Right ventricle myocardium inferior (tissue), 1 donor: ENCODE results near the gene AANAT. TPM values are rescaled to one million over a fixed set of nuclear protein-coding genes. Genes with fewer than 3 reads are reported as not detected.

Source experiments
- ATAC-seq: fragments of 200-7000 bp; cut with Tn5 transposase; one replicate; pipeline ENCODE4 v1.9.1; 2020; ENCODE audit warnings: mild to moderate bottlenecking, moderate library complexity
- DNase-seq: peaks from one replicate; pipeline ENCODE4 v3.0.0; 2021; ENCODE audit errors: missing footprints
- intact Hi-C: fragments of 100-400 bp; cut with DNase I; formaldehyde crosslinking; loops from one replicate; pipeline ENCODE4 v1.11.0; 2022
- long read RNA-seq: library from polyadenylated mRNA; unstranded; transcript quantifications from one replicate; pipeline ENCODE4 v2.0.0, GENCODE V29; 2021
- total RNA-seq: library from RNA; stranded (reverse); fragmentation: NEBNext Ultra II Directional; extraction: Animal tissue kit (Norgen Biotek cat#: 25700); gene quantifications from one replicate; pipeline ENCODE4 v1.2.1, GENCODE V29; 2021
- donor health status: DM: no; HTN: yes; CAD: no; lungs with severe emphysema.

The AANAT gene
- total RNA-seq = not detected
- long read RNA-seq = 0 reads

DNA sequence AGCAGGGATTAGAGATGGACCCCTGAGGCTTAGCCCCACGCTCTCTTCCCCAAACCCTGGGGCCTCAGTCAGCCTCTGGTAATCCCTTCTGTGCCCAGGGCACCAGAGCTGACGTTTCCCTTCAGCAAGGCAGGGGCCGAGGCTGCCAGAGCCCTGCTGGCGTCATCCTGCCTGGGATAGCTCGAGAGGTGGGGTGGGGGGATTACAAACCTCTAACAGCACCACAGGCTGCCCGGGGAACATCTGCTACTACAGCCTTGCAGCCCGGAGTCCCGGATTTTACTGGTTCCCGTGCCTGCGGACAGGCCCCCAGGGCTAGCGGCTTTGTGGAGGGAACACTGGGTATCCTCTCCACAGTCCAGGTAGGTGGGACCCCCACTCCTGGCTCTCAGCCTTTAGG is at the start of gene AANAT:
TSS of gene AANAT (plus strand) at position 238 of the 400 bp plus-strand sequence. CDS start 1,144 bp downstream, outside the sequence.
- intact Hi-C loops = no loop called here
- ATAC-seq (no peak), DNase-seq (peak; percentile 51)

DNA sequence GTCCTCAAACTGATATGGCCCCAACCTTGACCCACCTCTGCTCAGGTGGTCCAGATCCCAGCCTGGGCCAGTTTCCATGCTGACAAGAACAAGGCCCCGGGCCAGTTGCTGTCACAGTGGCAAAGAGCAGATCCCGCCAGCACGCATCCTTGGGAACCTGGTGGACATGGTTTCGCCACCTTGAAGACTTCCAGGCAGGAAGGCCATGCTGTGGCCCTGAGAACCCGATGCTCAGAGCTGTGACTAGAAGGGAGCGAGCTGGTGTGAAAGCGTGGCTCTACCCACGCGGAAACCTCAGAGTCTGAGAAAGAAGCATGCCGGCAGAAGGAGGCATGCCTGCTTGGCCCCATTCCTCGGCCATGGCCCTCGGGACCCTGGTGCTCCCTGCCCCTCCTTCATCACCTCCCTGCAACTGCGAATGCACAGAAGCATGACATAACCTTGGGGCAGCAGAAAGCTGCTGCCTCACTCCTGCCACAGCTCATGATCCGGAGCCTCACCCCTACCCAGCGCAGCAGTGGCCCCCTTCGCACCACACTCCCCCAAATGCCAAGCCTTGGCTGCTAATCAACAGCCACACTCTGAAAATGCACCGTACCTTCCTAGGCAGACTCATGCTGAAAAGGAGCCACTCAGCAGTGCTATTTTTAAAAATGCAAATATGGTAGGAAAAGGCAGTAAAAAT is 47.7 kb upstream of the AANAT start:
- peak; percentile 40 for ATAC-seq
- intact Hi-C loops = no loop called here

DNA sequence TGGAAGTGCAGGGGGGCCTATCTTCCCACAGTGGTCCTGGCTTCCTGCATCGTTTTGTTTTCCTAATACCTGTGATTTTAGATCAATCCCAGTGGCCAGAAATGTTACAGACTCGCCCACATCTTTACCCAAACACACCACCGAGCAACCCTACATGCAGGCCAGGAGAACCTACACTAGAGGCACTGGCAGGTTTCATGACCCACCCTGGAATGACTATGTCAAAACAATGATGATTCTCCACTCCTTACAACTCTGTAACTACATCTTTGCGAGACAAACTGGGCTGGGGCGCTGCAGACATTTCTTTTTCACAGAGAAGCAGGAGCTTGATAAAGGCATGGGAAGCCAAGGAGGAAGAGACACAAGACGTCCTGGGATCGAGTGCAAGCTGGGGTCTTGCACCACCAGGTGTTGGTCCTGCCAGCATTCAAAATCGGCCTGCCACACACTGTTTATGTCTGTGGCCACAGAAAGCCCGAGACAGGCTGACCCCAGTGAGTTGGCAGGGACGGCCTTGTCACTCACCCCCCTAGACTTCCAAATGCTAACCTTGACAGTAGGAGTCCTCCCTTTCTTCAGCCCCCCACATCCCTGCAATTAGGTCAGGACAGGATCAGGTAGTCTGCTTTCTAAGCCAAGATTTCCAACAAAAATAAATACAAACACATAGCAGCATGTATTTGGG is 46.9 kb upstream of the AANAT start:
- no peak for DNase-seq
- no peak for ATAC-seq
- intact Hi-C loops = no loop called here

More for the DNA sequence above, 47.7 kb upstream of the AANAT start:
- DNase-seq = no peak

DNA sequence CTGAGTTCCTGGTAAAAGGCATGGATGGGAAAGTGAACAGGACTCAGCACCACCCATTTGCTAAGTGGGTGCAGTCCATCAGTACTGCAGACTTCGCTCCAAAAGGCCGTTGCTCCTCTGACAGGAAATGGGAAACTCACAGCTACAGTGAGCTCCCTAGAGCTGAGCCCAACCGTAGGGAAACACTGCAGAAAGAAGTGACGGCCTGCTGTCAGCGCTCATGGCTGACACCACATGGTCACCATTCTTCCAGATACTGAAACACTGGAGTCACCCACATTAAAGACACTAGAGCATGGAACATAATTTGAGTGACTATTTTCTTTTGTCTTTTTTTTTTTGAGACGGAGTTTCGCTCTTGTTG is 46.4 kb upstream of the AANAT start:
- intact Hi-C loops = no loop called here
- ATAC-seq = peak; percentile 81
- no peak for DNase-seq

DNA sequence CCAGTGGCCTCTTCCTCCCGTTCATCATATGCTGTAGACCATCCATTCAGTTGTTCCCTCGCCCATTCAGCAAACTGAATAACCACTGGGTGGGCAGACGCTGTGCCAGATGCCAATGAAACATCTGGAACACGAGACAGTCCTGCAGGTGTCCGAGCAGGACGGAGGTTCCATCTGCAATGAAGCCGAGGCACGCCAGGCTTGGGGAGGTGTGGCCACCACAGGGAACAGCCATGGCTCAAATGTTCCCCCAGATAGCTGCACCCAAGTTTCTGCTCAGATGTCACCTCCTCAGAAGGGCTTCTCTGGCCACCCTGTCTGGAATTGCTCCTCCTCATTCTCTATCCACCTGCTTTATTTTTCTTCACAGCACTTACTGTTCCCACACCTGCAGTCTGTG is 45.0 kb upstream of the AANAT start:
- DNase-seq = no peak
- intact Hi-C loops = no loop called here
- ATAC-seq = no peak

DNA sequence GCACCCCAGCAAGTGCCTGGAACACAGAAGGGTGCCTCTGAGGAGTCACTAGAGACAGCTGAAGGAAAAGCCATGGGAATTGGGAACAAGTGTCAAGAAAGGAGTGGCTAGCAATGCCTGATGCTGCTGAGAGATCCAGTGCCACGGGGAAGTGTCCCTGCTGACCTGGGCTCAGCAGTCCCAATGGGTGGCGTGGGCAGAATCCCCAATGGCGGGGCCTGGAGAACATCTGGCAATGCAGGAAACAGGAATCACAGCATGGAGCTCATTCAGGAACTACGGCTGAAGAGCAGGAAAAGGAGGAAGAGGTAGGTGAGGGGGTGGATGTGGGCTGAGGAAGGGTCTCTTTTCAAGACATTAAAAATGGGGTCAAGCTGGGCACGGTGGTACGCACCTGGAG is 44.5 kb upstream of the AANAT start:
- no peak for ATAC-seq
- intact Hi-C loops = no loop called here
- DNase-seq = no peak

DNA sequence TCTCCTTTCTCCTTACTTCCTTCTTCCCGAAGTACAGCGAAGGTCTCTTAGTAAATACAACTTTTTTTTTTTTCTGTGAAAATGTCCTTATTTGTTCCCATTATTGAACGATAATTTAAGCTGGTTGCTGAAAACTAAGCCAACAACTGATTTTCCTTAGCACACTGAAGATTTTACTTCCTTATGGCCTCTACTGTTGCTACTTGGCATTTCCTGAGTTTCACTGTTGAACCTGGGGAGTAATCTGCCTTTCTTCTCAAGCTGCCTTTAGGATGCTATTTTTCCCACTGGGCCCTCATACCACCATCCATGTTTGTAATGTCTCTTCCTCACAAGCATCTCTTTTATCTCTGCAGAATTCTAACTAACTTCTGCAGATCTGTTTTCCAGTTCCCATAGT is 40.5 kb upstream of the AANAT start:
- intact Hi-C loops = no loop called here
- DNase-seq (no peak), ATAC-seq (no peak)

DNA sequence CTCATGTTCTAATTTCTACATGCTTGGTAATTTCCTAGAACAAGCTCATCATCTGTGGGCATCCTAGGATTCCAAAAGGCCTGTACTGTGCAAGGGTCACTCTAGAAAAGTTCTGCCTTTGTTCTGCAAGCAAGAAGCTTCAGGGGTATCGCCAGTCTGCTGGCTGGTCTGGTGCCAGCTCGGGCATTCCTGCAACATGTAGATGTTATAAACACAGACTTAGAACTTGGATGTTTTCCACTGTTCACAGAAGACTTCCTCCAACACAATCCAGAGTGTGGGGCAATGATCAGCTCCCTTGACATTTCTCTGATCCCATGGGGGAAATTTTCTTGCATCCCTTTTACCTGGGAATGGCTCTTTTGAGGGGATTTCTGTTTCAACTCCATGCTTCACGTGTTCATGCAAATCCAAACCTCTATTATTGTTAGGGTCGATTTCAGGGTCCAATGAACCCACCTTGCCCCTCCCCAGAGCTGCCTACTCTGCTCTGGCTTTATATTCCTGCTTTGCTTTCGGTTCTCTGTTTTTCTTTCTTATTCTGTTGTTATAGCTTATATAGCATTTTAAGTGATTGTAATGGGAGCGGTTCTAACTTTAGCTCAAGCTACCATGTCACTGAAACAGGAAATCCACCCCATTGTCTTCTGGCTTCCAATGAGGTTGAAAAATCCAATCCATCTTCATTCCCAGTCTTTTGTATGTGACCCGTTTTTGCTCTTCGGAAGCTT is 39.7 kb upstream of the AANAT start:
- no peak for DNase-seq
- intact Hi-C loops = no loop called here

DNA sequence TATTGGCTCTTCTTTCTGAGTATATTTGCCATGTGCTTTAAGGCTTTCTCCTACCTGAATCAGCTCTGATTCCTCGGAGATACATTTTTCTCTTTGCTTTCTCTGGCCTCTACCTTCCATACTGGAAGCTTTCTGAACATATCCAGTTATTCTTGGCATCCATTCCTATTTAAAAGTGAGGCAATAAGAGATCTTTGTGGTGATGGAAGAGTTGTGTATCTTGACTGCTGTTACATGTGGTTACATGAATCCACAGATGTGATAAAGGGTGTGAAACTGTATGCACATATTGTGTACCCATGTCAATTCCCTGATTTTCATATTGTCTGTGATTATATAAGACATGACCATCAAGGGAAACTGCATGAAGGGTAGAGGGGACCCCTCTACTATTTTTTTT is 38.9 kb upstream of the AANAT start:
- no peak for DNase-seq
- ATAC-seq = no peak
- intact Hi-C loops = no loop called here

More for the DNA sequence above, 39.7 kb upstream of the AANAT start:
- no peak for ATAC-seq

DNA sequence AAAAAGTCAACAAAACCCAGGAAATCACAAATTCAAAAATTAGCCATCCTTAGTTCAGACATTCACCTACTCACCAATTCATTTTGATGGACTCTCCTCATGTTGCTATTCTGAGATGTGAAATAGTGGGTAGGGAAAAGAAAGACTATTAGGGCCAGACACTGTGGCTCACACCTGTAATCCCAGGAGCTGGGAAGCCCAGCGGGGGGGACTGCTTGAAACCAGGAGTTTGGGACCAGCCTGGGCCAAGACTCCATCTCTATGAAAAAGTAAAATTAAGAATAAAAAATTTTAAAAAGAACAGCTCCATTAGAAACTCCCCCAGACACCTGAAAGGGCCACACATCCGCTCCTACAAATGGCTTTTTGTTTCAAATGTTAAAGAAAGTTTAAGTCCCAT is 35.9 kb upstream of the AANAT start:
- DNase-seq = no peak
- intact Hi-C loops = no loop called here
- no peak for ATAC-seq

DNA sequence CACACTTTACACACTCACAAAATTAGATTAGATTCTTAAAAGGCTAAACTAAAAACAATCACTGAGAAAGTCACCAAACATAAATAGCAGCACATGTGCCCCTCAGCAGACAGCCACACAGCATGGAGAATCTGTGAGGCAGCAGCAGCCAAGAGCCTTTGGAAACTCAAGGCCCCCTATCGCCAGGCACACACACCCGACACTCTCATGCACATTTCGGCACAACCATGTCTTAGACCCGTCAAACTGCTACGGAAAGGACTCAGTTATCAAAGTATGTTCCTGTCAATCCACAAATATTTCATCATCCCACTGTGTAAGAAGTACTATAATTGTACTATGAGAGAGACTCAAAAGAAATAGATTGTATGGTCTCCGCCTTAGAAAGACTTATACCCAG is 35.4 kb upstream of the AANAT start:
- DNase-seq = no peak
- intact Hi-C loops = no loop called here
- peak; percentile 56 for ATAC-seq

DNA sequence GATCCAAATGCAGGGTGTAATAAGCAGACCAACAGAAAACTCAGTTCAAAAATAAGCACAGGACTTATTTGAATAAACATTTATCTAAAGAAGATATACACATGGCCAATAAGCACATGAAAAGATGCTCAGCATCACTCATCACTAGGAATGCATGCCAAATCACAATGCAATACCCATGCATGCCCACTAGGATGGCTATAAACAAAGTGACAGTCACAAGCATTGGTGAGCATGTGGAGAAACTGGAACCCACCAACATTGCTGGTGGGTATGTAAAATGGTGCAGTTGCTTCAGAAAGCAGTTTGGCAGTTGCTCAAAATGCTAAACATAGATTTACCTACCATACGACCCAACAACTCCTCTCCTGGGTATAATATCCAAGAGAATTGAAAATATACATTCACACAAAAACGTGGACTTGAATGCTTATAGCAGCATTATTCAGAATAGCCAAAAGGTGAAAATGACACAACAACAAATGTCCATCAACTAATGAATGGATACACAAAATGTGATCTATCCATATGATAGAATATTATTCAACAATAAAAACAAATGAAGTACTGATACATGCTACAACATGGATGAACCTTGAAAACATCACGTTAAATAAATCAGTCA is 34.6 kb upstream of the AANAT start:
- intact Hi-C loops = no loop called here
- DNase-seq (no peak), ATAC-seq (no peak)

DNA sequence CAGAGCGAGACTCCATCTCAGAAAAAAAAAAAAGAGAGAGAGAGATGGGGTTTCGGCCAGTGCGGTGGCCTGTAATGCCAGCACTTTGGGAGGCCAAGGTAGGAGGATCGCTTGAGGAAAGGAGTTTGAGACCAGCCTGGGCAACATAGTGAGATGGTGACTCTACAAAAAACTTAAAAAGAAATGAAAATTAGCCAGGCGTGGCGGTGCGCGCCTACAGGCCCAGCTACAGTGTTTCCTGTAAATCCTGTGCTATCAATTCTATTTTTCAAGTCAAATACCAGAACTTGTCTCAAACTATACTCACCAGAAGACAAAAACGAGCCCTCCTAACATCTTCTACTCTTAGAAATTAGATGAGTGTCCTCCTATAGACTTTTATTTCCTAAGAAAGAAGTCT is 33.7 kb upstream of the AANAT start:
- DNase-seq (no peak), ATAC-seq (no peak)
- intact Hi-C loops = no loop called here

DNA sequence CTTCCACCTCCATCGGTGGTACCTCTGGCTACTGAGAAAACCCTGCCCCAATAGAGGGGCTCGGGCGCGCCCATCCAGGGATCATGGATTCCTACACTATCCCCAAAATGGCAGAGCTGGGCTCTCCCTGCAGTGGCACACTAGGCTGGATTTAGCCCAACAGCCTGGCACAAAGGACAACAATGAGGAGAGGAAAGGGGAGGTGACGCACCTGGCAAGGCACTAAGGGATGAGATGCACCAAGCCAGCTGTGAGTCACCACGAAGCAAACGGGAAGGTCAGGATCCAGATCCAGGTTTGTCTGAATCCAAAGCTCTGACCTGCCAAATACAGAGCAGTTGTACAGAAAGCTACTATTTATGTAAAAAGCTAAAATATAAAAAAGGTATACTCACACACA is 32.5 kb upstream of the AANAT start:
- ATAC-seq = no peak
- intact Hi-C loops = no loop called here
- no peak for DNase-seq

DNA sequence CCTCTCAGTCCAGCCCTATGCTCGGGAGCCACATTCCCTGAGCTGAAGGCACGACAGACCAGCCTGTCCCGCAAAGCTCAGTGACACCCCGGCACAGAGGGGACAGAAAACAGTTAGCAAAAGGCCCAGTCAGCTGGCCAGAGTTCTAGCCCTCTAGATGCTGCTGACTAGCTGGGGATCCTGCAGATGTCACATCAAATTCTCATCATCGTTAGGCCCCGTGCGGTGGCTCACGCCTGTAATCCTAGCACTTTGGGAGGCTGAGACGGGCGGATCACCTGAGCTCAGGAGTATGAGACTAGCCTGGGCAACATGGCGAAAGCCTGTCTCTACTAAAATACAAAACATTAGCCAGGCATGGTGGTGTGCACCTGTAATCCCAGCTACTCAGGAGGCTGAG is 31.7 kb upstream of the AANAT start:
- no peak for ATAC-seq
- no peak for DNase-seq
- intact Hi-C loops = no loop called here

DNA sequence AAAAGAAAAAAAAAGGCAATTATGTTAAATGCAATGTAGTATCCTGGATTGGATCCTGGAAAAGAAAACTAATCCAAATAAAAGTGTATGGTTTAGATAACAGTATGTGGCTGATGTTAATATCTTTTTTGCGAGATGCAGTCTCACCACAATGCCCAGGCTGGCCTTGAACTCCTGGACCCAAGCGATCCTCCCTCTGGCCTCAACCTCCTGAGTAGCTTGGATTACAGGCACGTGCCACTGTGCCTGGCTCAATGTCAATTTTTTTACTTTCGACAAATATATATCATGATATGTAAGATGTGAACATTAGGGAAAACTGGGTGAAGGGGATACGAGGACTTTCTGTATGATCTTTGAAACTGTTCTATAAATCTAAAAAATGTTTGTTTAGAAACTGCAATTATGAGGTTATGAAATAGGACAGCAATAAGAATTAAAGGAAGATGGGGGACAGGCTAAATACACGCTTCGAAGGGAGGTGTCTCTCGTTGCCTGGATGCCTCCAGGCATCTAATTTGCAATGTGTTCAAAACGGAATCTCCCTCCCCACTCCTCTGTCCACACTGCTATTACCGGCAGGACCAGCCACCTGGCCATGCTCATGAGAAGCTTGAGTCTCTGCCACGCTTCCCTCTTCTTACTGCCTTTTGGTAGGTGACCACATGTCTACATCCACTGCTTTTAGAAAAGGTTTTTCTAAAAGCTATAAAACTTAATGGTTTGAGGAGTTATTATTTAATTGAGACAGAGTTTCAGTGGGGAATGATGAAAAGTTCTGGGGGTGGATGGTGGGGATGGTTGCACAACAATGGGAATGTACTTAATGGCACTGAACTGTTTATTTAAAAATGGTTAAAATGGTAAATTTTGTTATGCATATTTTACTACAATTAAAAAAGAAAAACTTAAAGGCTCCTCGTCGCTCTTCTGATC is 29.7 kb upstream of the AANAT start:
- intact Hi-C loops = no loop called here
- ATAC-seq (no peak), DNase-seq (no peak)

DNA sequence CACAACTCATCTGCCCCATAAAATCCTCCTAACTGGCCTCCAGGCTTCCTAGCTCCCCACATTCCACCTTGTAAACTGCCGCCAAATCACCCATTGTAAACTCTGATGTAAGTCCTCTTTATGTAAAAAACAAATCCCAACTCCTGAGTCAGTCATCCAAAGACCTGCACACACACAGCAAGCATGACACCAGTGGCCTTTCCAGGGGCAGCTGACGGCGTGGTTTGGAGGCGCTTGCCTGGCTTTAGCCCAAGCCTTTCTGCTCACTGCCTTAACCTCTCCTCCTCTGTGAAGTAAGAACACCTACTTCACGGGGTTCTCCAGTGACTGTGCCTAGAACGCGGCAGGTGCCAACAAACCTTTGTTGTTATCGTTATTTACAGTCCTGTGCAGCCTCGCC is 28.5 kb upstream of the AANAT start:
- no peak for DNase-seq

DNA sequence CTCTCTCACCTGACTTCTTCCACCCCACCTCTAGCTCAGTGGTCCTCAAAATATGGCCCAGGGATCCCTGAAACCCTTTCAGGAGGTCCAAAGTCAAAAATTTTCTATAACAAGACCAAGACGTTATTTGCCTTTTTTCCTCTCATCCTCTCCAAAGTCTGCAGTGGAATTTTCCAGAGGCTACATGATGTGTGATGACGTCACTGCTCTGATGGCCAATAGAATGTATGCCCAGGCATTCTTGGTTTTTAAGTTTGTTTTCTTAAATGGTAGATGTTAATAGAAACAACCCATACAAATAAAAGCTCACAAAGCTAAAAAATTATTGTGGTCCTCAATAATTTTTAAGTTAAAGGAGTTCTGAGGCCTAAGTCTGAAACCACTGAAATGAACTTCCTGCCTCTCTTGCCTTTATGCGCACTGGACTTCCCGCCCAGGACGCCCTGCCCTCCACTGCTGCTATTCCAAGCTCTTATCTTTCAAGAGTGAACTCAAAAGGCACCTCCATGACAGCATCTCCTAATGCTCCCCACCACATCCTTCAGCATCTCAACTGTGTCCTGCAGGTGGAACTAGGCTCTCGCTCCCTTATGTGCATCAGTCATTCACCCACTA is 28.0 kb upstream of the AANAT start:
- ATAC-seq = no peak
- DNase-seq = no peak
- intact Hi-C loops = no loop called here

More for the DNA sequence above, 28.5 kb upstream of the AANAT start:
- intact Hi-C loops = no loop called here
- ATAC-seq = no peak
